ENCODE data around the gene NTHL1.

DNA sequence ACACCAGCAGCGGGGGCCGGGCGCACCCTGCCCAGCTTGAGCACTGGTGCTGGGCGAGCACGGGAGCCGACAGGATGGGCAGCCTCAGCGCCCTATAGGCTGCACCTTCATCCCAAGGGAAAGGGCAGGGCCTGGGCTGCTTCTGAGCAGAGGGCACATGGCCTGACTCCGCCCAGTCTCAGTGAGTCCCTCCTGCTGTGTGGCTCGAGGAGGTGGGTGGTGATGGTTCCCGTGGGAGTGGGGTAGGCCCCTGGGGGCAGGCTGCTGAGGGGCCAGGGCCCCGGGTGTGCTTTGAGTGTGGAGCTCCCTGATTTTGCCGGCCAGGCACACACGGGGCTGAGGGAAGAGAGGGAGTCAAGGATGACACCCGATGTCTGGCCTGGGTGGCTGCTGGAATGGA is 38.0 kb upstream of the NTHL1 start:
- TF ChIP-seq, protein P1, sequence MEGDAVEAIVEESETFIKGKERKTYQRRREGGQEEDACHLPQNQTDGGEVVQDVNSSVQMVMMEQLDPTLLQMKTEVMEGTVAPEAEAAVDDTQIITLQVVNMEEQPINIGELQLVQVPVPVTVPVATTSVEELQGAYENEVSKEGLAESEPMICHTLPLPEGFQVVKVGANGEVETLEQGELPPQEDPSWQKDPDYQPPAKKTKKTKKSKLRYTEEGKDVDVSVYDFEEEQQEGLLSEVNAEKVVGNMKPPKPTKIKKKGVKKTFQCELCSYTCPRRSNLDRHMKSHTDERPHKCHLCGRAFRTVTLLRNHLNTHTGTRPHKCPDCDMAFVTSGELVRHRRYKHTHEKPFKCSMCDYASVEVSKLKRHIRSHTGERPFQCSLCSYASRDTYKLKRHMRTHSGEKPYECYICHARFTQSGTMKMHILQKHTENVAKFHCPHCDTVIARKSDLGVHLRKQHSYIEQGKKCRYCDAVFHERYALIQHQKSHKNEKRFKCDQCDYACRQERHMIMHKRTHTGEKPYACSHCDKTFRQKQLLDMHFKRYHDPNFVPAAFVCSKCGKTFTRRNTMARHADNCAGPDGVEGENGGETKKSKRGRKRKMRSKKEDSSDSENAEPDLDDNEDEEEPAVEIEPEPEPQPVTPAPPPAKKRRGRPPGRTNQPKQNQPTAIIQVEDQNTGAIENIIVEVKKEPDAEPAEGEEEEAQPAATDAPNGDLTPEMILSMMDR (IDR thresholded peaks at IDR 0.05; ENCODE audit: low read depth, low read length, poor library complexity, severe bottlenecking), result no peak
- no peak for TF ChIP-seq EZH2phosphoT487 (IDR thresholded peaks at IDR 0.05; ENCODE audit: borderline replicate concordance, low read length)

Data from DOHH2 (cell line).